SU-DHL-6 (cell line): Measurements from ENCODE around the gene SFMBT2.

ENCODE experiments used
- H2AFZ ChIP-seq: fragments of 200-600 bp; sonication (generic); 2 replicates; pipeline ENCODE4 v1.6.1; 2014; ENCODE audit warnings: low read depth, mild to moderate bottlenecking, moderate library complexity, mixed read lengths, antibody characterized with exemption, low read length; ENCODE audit not compliant: severe bottlenecking
- H3F3A ChIP-seq: fragments of 200-600 bp; shearing (Covaris generic); 2 replicates; pipeline ENCODE4 v1.6.0; 2016; ENCODE audit warnings: antibody characterized with exemption, mild to moderate bottlenecking; ENCODE audit not compliant: insufficient read depth
- H3K27ac ChIP-seq: fragments of 200-600 bp; sonication (generic); 2 replicates; pipeline ENCODE4 v1.5.1; 2016; ENCODE audit warnings: low read depth, mild to moderate bottlenecking, low read length, moderate library complexity, mixed read lengths
- H3K27me3 ChIP-seq: fragments of 200-600 bp; sonication (generic), shearing (Covaris generic); 2 replicates; pipeline ENCODE4 v1.6.0; 2014; ENCODE audit warnings: mild to moderate bottlenecking, low read length
- H3K36me3 ChIP-seq: fragments of 200-600 bp; sonication (generic); 2 replicates; pipeline ENCODE4 v1.6.1; 2014; ENCODE audit warnings: mild to moderate bottlenecking, low read length, mixed read lengths
- H3K4me2 ChIP-seq: fragments of 300-600, 200-600 bp; shearing (Covaris generic), sonication (generic); 2 replicates; pipeline ENCODE4 v1.6.0; 2014; ENCODE audit warnings: low read length, low read depth, mild to moderate bottlenecking; ENCODE audit not compliant: poor library complexity, severe bottlenecking
- H3K4me3 ChIP-seq: fragments of 200-600 bp; sonication (generic); 2 replicates; pipeline ENCODE4 v1.5.1; 2014; ENCODE audit warnings: antibody characterized with exemption, low read length, mild to moderate bottlenecking, mixed read lengths; ENCODE audit not compliant: insufficient read depth, poor library complexity, severe bottlenecking
- H3K79me2 ChIP-seq: fragments of 200-600 bp; sonication (generic); 2 replicates; pipeline ENCODE4 v1.6.1; 2014; ENCODE audit warnings: mild to moderate bottlenecking, low read length, moderate library complexity; ENCODE audit not compliant: insufficient read depth
- H3K9ac ChIP-seq: fragments of 200-600 bp; sonication (generic); 2 replicates; pipeline ENCODE4 v1.7.0; 2014; ENCODE audit warnings: mild to moderate bottlenecking, low read length
- H3K9me2 ChIP-seq: fragments of 200-600 bp; sonication (generic); replicated peaks from 2 replicates; pipeline ENCODE4 v1.6.1; 2014; ENCODE audit warnings: low read length; ENCODE audit not compliant: insufficient read depth
- H3K9me3 ChIP-seq: fragments of 200-600 bp; sonication (generic); 2 replicates; pipeline ENCODE4 v1.6.1; 2014; ENCODE audit warnings: low read length, mixed read lengths; ENCODE audit not compliant: insufficient read depth
- H4K20me1 ChIP-seq: fragments of 200-600 bp; sonication (generic); 2 replicates; pipeline ENCODE4 v1.6.1; 2014; ENCODE audit warnings: low read depth, mild to moderate bottlenecking, antibody characterized with exemption, low read length, moderate library complexity, mixed read lengths
- CTCF ChIP-seq: fragments of 200-600 bp; sonication (generic); IDR thresholded peaks from one replicate; pipeline ENCODE4 v1.5.1; 2017; ENCODE audit warnings: antibody characterized with exemption, mild to moderate bottlenecking, low read length, moderate library complexity; ENCODE audit not compliant: insufficient read depth, poor library complexity, severe bottlenecking
- EZH2phosphoT487 ChIP-seq: fragments of 200-600 bp; sonication (generic), shearing (Covaris generic); conservative IDR thresholded peaks from 2 replicates; pipeline ENCODE4 v1.6.1; 2018; ENCODE audit warnings: mild to moderate bottlenecking, antibody characterized with exemption, low read length, moderate library complexity, mixed read lengths

Gene SFMBT2

GRCh38 chr10:7359356-7359755, 51.5 kb downstream of the SFMBT2 start:
- Histone ChIP-seq H3K36me3 (peaks cover 31% of the 10 kb centered on the region), H3K4me3 (no peak overlapping the region), H3K9me2 (no peaks in the 10 kb centered on the region), H3F3A (no peaks in the 10 kb centered on the region), H3K9me3 (peaks cover 15% of the 10 kb centered on the region; the same call in 1 of the 2 replicates), H3K4me2 (no peak overlapping the region), H3K27me3 (no peaks in the 10 kb centered on the region), H3K79me2 (peaks cover 15% of the 10 kb centered on the region; the same call in 1 of the 2 replicates), H4K20me1 (no peaks in the 10 kb centered on the region), H3K9ac (no peak overlapping the region), H3K27ac (no peak overlapping the region), H2AFZ (no peak overlapping the region)
- TF ChIP-seq EZH2phosphoT487 (no peak), CTCF (no peak)

GRCh38 chr10:7357193-7357592, 53.6 kb downstream of the SFMBT2 start:
- Histone ChIP-seq H3K9me2 (no peaks in the 10 kb centered on the region), H3K9me3 (0 out of 2 replicates have a peak, but pooled peaks cover 2% of the 10 kb centered on the region), H3K79me2 (peaks cover 11% of the 10 kb centered on the region; the same call in 1 of the 2 replicates), H3F3A (no peaks in the 10 kb centered on the region), H3K9ac (no peak overlapping the region), H3K4me2 (no peak overlapping the region), H2AFZ (no peak overlapping the region), H3K27me3 (no peaks in the 10 kb centered on the region), H3K27ac (no peak overlapping the region), H3K36me3 (peaks cover 13% of the 10 kb centered on the region), H3K4me3 (no peak overlapping the region), H4K20me1 (no peaks in the 10 kb centered on the region)
- TF ChIP-seq CTCF = no peak
- no peak for TF ChIP-seq EZH2phosphoT487

- no peak overlapping the region for H3K4me2 ChIP-seq
Measured at GRCh38 chr10:7354330-7355047, 56.3 kb downstream of the SFMBT2 start.

More at GRCh38 chr10:7354330-7355047, 56.3 kb downstream of the SFMBT2 start:
- no peaks in the 10 kb centered on the region for H3F3A ChIP-seq
- TF ChIP-seq EZH2phosphoT487 (no peak), CTCF (no peak)
- no peak overlapping the region for H3K9ac ChIP-seq
- H3K27me3 ChIP-seq = no peaks in the 10 kb centered on the region
- no peak overlapping the region for H3K27ac ChIP-seq
- peaks cover 7% of the 10 kb centered on the region; the same call in 1 of the 2 replicates for H3K79me2 ChIP-seq
- H4K20me1 ChIP-seq = no peaks in the 10 kb centered on the region
- no peaks in the 10 kb centered on the region for H3K9me2 ChIP-seq
- no peak overlapping the region for H3K4me3 ChIP-seq
- no peaks in the 10 kb centered on the region for H3K36me3 ChIP-seq
- H2AFZ ChIP-seq = no peak overlapping the region
- H3K9me3 ChIP-seq = no peaks in the 10 kb centered on the region
